HUDEP-2 (cell line): ENCODE results near the gene EGLN3.
"Not testable (repeated sequence)": the region's sequence is repeated elsewhere in the genome, so short reads cannot be mapped to it uniquely, and the experiment has no call there.

Source experiments
- DNase-seq, 76 experiments: peaks; one replicate each; lab custom pipeline; 2025; ENCODE audit not compliant: unreplicated experiment in 76 of 76; lab: John Stamatoyannopoulos, UW

Gene EGLN3

GRCh38 chr14:33950320-33951182 is at the start of gene EGLN3:
EGLN3 (minus strand) TSS chr14:33951074; CDS start chr14:33950752, 322 bp downstream.
- DNase-seq: peak in 52 of 76 experiments; percentile 5 to 76 (median 48)

GRCh38 chr14:34000396-34000795 is 49.5 kb upstream of the EGLN3 start:
- DNase-seq: no peak

- DNase-seq: no peak
Measured at GRCh38 chr14:33999771-34000291, 49.0 kb upstream of the EGLN3 start.

- no peak for DNase-seq
Measured at GRCh38 chr14:33997611-33998010, 46.7 kb upstream of the EGLN3 start.

- DNase-seq: no peak
Measured at GRCh38 chr14:33996462-33996861, 45.6 kb upstream of the EGLN3 start.

- no peak for DNase-seq
Measured at GRCh38 chr14:33993246-33993645, 42.4 kb upstream of the EGLN3 start.

GRCh38 chr14:33992274-33993007 is 41.6 kb upstream of the EGLN3 start:
- DNase-seq: no peak

GRCh38 chr14:33990790-33991189 is 39.9 kb upstream of the EGLN3 start:
- DNase-seq: no peak

GRCh38 chr14:33987565-33988080 is 36.7 kb upstream of the EGLN3 start:
- DNase-seq: no peak

GRCh38 chr14:33986804-33987203 is 35.9 kb upstream of the EGLN3 start:
- no peak for DNase-seq

- DNase-seq: peak in 2 of 76 experiments; percentile 2 to 32
Measured at GRCh38 chr14:33985242-33985641, 34.4 kb upstream of the EGLN3 start.

- DNase-seq: no peak
Measured at GRCh38 chr14:33979613-33980276, 28.9 kb upstream of the EGLN3 start.

GRCh38 chr14:33978892-33979612 is 28.2 kb upstream of the EGLN3 start:
- no peak for DNase-seq

- no peak for DNase-seq
Measured at GRCh38 chr14:33972583-33973081, 21.8 kb upstream of the EGLN3 start.

GRCh38 chr14:33969846-33970245 is 19.0 kb upstream of the EGLN3 start:
- DNase-seq: not testable (repeated sequence)

GRCh38 chr14:33968722-33969121 is 17.8 kb upstream of the EGLN3 start:
- no peak for DNase-seq

GRCh38 chr14:33967138-33967537 is 16.3 kb upstream of the EGLN3 start:
- no peak for DNase-seq

GRCh38 chr14:33966276-33966675 is 15.4 kb upstream of the EGLN3 start:
- DNase-seq: no peak

- no peak for DNase-seq
Measured at GRCh38 chr14:33964599-33965317, 13.9 kb upstream of the EGLN3 start.
